Astrocyte (in vitro differentiated cells and primary cell): ENCODE measurements around the gene GGCX.

ENCODE experiments used
- EZH2 ChIP-seq: IDR thresholded peaks from 2 replicates; pipeline ENCODE4 v1.6.1; 2012; ENCODE audit warnings: mild to moderate bottlenecking, low read length, inconsistent platforms; ENCODE audit not compliant: insufficient read depth
- TF ChIP-seq, protein P1 (sequence below): IDR thresholded peaks from 2 replicates; pipeline ENCODE4 v1.5.1; 2011; ENCODE audit warnings: low read depth, mild to moderate bottlenecking, inconsistent platforms, low read length, moderate library complexity; ENCODE audit not compliant: insufficient read depth

DNA sequence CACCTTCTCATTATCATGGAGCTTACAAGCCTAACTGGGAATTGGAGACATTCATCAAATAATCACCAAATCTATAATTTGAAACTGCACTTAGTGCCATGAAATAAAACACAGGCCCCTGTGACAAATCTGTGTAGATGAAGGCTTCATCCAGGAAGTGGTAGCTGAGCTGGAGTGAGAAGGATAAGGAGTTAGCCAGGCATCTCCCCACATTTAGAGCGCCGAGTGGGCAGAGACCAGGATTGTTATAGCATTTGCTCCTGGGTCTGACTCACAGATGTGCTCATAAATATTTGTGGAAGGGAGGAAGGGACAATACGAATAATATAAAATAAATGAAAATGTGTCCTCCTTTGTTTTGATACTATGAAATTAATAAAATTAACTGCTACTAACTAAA lies 24.8 kb downstream of the GGCX start:
- TF ChIP-seq, protein P1, sequence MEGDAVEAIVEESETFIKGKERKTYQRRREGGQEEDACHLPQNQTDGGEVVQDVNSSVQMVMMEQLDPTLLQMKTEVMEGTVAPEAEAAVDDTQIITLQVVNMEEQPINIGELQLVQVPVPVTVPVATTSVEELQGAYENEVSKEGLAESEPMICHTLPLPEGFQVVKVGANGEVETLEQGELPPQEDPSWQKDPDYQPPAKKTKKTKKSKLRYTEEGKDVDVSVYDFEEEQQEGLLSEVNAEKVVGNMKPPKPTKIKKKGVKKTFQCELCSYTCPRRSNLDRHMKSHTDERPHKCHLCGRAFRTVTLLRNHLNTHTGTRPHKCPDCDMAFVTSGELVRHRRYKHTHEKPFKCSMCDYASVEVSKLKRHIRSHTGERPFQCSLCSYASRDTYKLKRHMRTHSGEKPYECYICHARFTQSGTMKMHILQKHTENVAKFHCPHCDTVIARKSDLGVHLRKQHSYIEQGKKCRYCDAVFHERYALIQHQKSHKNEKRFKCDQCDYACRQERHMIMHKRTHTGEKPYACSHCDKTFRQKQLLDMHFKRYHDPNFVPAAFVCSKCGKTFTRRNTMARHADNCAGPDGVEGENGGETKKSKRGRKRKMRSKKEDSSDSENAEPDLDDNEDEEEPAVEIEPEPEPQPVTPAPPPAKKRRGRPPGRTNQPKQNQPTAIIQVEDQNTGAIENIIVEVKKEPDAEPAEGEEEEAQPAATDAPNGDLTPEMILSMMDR = no peak
- no peak for TF ChIP-seq EZH2
